ENCODE results near the gene MCU.

The MCU gene

DNA sequence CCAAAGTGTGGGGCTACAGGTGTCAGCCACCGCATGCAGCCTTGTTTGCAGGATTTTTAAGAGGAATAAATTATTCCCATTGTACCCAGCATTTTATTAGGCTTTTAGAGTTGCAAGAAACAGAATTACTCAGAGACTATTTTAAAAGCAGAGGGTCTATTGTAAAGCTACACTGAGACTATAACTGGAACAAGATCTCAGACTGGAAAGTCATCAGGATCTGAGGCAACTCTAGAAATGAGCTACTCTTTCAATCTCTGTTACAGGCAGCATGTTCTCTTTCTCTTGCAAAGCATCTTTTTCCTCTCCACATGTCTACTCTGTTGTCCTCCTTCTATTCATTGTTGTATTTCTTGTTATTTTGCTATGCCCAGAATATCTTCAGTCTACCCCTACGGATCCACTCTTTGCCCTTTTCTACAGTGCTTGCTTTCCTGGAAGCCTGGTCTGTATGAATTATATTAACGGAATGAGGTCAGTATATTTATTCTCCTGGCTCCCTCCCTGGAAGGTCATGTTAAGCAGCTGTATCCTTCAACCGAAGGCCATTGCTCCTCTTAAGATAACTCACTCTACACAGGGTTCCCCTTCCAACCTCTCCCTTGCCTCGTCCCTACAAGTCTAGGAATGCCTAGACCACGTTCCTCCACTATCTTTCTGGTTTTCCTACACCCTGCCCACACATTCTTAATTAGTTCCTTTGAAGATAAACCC lies 38.4 kb upstream of the MCU start:
- no peak for TF ChIP-seq HDGF (IDR thresholded peaks at IDR 0.05; ENCODE audit: borderline replicate concordance)
- no peak for TF ChIP-seq CTBP1 (IDR thresholded peaks at IDR 0.05; ENCODE audit: borderline replicate concordance)
- no peak for TF ChIP-seq LEF1 (IDR thresholded peaks at IDR 0.05; ENCODE audit: borderline replicate concordance)
- TF ChIP-seq SUZ12 (IDR thresholded peaks at IDR 0.05) = no peak
- TF ChIP-seq NFRKB (IDR thresholded peaks at IDR 0.05) = no peak
- no peak for TF ChIP-seq FOXA1 (IDR thresholded peaks at IDR 0.05)
- TF ChIP-seq, protein P1, sequence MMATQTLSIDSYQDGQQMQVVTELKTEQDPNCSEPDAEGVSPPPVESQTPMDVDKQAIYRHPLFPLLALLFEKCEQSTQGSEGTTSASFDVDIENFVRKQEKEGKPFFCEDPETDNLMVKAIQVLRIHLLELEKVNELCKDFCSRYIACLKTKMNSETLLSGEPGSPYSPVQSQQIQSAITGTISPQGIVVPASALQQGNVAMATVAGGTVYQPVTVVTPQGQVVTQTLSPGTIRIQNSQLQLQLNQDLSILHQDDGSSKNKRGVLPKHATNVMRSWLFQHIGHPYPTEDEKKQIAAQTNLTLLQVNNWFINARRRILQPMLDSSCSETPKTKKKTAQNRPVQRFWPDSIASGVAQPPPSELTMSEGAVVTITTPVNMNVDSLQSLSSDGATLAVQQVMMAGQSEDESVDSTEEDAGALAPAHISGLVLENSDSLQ (IDR thresholded peaks at IDR 0.05) = no peak
- no peak for TF ChIP-seq SP1 (IDR thresholded peaks at IDR 0.05)
- TF ChIP-seq TARDBP (IDR thresholded peaks at IDR 0.05) = no peak
- TF ChIP-seq FOXK2 (IDR thresholded peaks at IDR 0.05) = no peak
- ChIA-PET CTCF (no interaction called here), POLR2A (no interaction called here)
- no peak for DNase-seq (ENCODE audit: extremely low spot score)

DNA sequence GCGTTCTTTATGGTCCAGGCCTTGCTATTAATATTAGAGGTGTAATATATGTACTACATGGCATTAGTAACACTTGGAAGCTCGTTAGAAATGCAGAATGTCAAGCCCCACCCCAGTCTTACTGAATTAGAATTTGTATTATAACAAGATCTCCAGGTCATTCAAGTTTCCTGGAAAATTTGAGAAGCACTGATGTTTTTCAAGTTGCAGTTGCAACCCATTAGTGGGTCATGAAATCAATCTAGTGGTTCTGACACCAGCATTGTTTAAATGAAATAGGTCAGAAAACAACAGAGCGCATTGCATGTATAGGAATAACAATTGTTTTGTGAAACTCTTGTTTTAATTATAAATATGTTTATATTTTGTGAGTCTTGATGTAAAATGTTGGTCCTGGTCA lies 37.2 kb upstream of the MCU start:
- DNase-seq (ENCODE audit: extremely low spot score) = no peak
- POLR2A ChIA-PET = no interaction called here
- CTCF ChIA-PET = interaction anchor here (0.7 kb wide), 1 partner anchor 36 kb away, joined by 3 read pairs; no protein-coding TSS in a partner anchor
- TF ChIP-seq SP1 (IDR thresholded peaks at IDR 0.05) (no peak), LEF1 (IDR thresholded peaks at IDR 0.05; ENCODE audit: borderline replicate concordance) (no peak), ELF4 (IDR thresholded peaks at IDR 0.05) (no peak), TARDBP (IDR thresholded peaks at IDR 0.05) (no peak), NFRKB (IDR thresholded peaks at IDR 0.05) (no peak), ZNF384 (IDR thresholded peaks at IDR 0.05) (no peak)

DNA sequence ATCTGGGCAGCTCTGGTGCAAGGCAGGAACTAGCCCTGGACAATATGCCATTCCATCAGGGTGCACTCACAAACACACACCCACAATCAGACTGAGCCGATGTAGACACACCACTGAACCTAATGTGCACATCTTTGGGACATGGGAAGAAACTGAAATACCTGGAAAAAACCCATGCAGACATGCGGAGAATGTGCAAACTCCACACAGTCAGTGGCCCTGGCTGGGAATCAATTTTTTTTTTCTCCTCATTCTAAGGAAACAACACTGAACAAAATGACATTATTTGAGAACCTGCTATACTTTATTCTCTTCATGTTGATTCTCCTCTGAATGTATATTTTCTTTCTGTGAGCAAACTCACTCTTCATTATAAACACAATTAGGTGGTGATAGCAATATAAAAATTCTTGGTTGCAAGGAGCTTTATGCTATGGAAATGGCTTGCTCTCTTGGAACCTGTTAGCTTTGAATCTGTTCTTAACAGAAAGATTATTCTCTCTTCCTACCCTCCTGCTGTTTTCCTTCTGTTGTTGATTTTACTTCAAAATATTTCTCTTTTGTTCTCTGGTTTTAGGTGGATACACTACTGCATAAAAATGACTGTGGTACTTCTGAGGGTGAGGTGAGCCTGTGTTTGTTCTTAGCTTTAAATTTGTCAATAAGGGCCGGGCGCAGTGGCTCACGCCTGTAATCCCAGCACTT lies 33.1 kb upstream of the MCU start:
- ChIA-PET CTCF (no interaction called here), POLR2A (no interaction called here)
- TF ChIP-seq HDGF (IDR thresholded peaks at IDR 0.05; ENCODE audit: borderline replicate concordance) = no peak
- DNase-seq (ENCODE audit: extremely low spot score) = no peak

DNA sequence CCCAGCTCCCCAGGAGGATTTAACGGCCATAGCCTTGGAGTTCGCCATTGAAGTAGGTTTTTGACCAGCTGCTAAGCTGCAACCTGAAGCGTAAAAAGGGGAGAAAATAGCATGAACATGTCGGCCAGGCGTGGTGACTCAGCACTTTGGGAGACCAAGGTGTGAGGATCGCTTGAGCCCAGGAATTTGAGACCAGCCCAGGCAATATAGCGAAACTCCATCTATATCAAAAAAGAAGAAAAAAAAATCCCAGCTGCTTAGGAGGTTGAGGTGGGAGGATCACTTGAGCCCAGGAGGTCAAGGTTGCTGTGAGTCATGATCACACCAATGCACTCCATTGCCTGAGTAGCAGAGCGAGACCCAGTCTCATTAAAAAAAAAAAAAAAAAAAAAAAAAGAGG lies 32.2 kb upstream of the MCU start:
- ChIA-PET CTCF (no interaction called here), POLR2A (no interaction called here)
- TF ChIP-seq FOXM1 (IDR thresholded peaks at IDR 0.05; ENCODE audit: borderline replicate concordance) (no peak), ZNF384 (IDR thresholded peaks at IDR 0.05) (peak; percentile 24; the same call in 1 of the 2 replicates), L3MBTL2 (conservative IDR thresholded peaks at IDR 0.05) (no peak), FOXA1 (IDR thresholded peaks at IDR 0.05) (no peak), SP1 (IDR thresholded peaks at IDR 0.05) (no peak), SUZ12 (IDR thresholded peaks at IDR 0.05) (no peak), TARDBP (IDR thresholded peaks at IDR 0.05) (0 out of 2 replicates have a peak, but pooled peaks have one; percentile 1)
- TF ChIP-seq, protein P1 (IDR thresholded peaks at IDR 0.05) = no peak
- DNase-seq (ENCODE audit: extremely low spot score) = no peak

DNA sequence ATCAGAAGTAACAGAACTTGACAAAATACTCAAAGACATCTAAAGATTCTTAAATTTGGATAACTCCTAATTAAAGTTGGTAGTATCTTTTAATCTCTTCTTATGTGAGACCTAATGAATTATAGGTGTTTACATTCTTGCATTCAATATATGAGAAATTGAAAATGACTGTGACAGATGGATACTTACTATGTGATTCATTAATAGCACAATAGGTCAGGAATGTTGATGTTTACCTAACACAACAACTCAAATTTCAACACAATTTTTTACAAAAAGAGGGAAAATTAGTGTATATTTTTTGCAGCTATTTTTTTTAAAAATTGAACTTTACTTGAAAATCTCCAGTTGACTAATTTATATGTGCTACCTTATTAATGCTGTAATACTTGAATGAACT lies 31.7 kb upstream of the MCU start:
- ChIA-PET CTCF (no interaction called here), POLR2A (no interaction called here)
- TF ChIP-seq NFRKB (IDR thresholded peaks at IDR 0.05) (no peak), CTBP1 (IDR thresholded peaks at IDR 0.05; ENCODE audit: borderline replicate concordance) (no peak), FOXK2 (IDR thresholded peaks at IDR 0.05) (no peak), LEF1 (IDR thresholded peaks at IDR 0.05; ENCODE audit: borderline replicate concordance) (no peak), SUZ12 (IDR thresholded peaks at IDR 0.05) (no peak), ELF4 (IDR thresholded peaks at IDR 0.05) (no peak)
- DNase-seq (ENCODE audit: extremely low spot score) = no peak

DNA sequence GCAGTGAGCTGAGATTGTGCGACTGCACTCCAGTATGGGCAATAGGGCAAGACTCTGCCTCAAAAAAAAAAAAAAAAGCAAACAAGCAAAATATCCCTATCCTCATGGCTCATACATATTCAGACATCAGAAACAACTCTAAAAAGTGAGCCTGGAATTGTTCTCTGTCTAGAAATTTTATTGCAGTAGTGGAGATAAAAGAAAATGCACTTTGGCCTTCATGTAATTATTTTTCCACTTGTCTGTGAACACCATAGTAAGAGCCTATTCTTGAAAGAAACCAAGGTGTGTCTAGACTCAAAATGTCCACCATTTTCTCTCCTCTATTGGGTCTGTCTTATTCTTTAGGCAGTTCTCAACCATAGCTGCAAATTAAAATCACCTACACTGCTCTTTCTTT lies 30.5 kb upstream of the MCU start:
- CTCF ChIA-PET = interaction anchor here (0.7 kb wide), 1 partner anchor 454 kb away, joined by 3 read pairs; no protein-coding TSS in a partner anchor
- TF ChIP-seq FOXK2 (IDR thresholded peaks at IDR 0.05) (no peak), ARNT (IDR thresholded peaks at IDR 0.05) (no peak), HDGF (IDR thresholded peaks at IDR 0.05; ENCODE audit: borderline replicate concordance) (no peak), FOXA1 (IDR thresholded peaks at IDR 0.05) (no peak), ZNF384 (IDR thresholded peaks at IDR 0.05) (no peak), ELF4 (IDR thresholded peaks at IDR 0.05) (no peak), LEF1 (IDR thresholded peaks at IDR 0.05; ENCODE audit: borderline replicate concordance) (no peak), BHLHE40 (IDR thresholded peaks at IDR 0.05; ENCODE audit: borderline replicate concordance) (no peak), FOXM1 (IDR thresholded peaks at IDR 0.05; ENCODE audit: borderline replicate concordance) (no peak), L3MBTL2 (conservative IDR thresholded peaks at IDR 0.05) (no peak), CTBP1 (IDR thresholded peaks at IDR 0.05; ENCODE audit: borderline replicate concordance) (no peak)
- TF ChIP-seq, protein P1 (IDR thresholded peaks at IDR 0.05) = no peak
- no peak for DNase-seq (ENCODE audit: extremely low spot score)
- POLR2A ChIA-PET = no interaction called here

DNA sequence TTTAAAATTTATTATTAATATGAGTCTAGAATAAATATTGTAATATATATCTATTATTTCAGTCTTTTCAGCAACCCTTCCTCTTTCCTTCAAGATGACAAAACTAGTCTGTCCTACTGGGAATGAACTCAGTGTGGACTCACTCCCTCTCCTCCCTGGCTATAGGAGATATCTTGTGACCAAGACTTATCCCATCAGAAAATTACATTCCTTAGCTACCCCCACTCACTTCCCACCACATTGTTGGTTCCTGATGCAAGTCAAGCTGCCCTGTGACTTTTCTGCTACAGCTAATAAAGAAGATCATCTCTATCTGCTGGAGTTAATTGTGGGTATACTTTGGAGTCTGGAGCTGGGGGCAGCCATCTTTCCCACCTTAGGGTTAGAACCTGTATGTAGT lies 28.0 kb upstream of the MCU start:
- TF ChIP-seq FOXA1 (IDR thresholded peaks at IDR 0.05) (no peak), SUZ12 (IDR thresholded peaks at IDR 0.05) (no peak), BHLHE40 (IDR thresholded peaks at IDR 0.05; ENCODE audit: borderline replicate concordance) (no peak), CTBP1 (IDR thresholded peaks at IDR 0.05; ENCODE audit: borderline replicate concordance) (no peak), FOXK2 (IDR thresholded peaks at IDR 0.05) (no peak), NFRKB (IDR thresholded peaks at IDR 0.05) (no peak)
- DNase-seq (ENCODE audit: extremely low spot score) = no peak
- ChIA-PET POLR2A (no interaction called here), CTCF (no interaction called here)

Measured in HEK293T (cell line).